HG03060 (cell line): ENCODE measurements around the gene LRRC26.

Experiments used
- ATAC-seq: cut with Tn5 transposase; IDR thresholded peaks from one replicate; pipeline ENCODE4 v1.9.1; 2021; ENCODE audit warnings: low read depth, moderate number of reproducible peaks; ENCODE audit not compliant: unreplicated experiment

Gene LRRC26

DNA sequence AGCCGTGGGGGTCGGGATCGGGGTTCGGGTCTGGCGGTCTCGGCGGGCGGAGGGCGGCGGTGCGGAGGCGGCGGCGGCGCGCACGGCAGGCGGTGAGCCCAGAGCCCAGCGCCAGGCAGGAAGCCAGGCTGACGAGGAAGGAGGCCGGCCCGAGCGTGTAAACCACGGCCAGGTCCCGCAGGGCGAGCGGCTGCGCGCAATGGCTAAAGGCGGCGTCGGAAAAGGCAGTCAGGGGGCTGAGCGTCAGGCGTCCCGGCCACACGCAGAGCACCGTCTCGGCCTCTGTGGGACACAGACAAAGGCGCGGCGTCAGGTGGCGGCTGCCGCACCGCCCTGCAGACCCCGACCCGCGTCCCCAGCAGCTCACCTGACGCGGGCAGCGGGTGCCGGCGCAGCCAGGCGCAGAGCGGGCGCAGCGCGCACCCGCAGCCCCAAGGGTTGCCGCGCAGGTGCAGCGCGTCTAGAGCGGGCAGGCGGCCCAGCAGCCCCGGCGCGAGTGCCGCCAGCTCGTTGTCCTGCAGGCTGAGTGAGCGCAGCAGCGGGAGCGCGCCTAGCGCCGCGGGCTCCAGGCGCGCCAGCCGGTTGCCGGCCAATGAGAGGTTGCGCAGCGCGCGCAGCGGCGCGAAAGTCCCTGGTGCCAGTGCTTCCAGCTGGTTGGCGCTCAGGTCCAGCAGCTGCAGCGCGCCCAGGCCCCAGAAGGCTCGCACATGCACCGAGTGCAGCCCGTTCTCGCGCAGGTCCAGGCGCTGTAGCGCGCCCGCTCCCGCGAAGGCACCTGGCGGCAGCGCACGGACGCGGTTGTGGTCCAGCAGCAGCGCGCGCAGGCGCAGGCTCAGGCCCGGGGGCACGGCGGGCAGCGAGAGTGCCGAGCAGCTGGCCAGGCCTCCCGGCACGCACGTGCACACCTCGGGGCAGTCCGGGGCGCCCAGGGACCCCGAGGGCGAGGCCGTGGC lies 671 bp downstream of the LRRC26 start:
- no peak for ATAC-seq

DNA sequence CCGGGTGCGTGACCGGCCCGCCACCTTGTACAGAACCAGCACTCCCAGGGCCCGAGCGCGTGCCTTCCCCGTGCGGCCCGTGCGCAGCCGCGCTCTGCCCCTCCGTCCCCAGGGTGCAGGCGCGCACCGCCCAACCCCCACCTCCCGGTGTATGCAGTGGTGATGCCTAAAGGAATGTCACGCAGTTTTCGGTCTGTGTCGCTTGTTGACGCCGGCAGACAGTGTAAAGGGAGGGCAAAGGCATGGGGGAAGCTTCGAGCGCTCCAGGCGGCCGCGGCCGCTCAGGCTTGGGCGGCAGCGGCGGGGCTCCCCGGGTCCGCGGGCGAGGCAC lies 1.3 kb downstream of the LRRC26 start:
- no peak for ATAC-seq

DNA sequence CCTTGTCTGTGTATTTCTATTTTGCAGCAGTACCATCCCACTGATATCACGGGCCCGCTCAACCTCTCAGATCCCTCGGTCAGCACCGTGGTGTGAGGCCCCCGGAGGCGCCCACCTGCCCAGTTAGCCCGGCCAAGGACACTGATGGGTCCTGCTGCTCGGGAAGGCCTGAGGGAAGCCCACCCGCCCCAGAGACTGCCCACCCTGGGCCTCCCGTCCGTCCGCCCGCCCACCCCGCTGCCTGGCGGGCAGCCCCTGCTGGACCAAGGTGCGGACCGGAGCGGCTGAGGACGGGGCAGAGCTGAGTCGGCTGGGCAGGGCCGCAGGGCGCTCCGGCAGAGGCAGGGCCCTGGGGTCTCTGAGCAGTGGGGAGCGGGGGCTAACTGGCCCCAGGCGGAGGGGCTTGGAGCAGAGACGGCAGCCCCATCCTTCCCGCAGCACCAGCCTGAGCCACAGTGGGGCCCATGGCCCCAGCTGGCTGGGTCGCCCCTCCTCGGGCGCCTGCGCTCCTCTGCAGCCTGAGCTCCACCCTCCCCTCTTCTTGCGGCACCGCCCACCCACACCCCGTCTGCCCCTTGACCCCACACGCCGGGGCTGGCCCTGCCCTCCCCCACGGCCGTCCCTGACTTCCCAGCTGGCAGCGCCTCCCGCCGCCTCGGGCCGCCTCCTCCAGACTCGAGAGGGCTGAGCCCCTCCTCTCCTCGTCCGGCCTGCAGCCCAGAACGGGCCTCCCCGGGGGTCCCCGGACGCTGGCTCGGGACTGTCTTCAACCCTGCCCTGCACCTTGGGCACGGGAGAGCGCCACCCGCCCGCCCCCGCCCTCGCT lies 1.9 kb downstream of the LRRC26 start:
- no peak for ATAC-seq

DNA sequence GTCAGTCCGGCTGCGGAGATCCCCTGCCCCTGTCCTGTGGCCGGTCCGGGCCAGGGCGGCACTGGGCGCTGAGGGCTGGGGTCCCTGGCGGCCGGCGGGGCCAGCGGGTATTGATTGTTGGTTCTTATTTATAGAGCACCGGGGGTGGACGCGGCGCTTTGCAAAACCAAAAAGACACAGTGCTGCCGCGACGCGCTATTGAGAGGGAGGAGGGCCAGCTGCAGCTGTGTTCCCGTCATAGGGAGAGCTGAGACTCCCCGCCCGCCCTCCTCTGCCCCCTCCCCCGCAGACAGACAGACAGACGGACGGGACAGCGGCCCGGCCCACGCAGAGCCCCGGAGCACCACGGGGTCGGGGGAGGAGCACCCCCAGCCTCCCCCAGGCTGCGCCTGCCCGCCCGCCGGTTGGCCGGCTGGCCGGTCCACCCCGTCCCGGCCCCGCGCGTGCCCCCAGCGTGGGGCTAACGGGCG lies 2.5 kb downstream of the LRRC26 start:
- no peak for ATAC-seq

DNA sequence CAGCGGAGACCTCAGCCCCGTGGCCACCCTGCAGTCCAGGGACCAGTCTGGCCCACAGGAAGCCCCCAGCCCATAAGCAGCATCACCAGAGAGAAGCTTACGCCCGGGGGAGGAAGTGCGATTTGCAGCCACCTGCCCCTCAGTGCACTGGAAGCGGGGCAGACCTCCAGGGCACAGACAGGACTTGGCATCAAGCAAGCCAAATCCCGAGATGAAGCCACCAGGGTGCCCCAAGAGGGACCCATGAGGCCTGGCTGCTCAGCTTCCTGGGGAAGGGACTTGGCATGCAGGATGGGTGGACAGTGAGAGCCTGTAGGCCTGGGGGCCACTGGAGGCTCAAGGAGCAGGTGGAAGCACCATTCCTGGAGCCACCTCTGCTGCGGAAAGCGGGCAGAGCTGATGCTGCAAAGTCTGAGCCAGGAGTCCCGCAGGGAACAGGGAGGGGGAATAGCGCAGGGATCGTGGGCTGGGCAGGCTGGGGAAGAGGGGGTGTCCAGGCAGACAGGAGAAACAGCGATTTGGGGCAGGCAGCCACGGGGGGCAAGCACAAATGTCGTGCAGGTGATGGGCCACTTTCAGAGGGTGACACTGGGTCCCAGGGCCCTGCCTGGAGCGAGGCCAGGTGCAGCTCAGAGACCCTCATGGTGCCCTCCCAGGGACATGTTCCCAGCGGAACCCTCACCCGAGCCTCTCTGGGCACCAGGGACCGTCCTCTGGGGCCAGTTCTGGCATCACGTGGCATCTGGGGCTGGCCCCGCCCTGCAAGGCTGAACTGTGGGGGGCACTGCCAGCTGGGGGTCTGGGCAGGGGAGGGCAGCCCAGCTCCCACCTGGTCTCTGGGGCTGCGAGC lies 3.2 kb downstream of the LRRC26 start:
- no peak for ATAC-seq

DNA sequence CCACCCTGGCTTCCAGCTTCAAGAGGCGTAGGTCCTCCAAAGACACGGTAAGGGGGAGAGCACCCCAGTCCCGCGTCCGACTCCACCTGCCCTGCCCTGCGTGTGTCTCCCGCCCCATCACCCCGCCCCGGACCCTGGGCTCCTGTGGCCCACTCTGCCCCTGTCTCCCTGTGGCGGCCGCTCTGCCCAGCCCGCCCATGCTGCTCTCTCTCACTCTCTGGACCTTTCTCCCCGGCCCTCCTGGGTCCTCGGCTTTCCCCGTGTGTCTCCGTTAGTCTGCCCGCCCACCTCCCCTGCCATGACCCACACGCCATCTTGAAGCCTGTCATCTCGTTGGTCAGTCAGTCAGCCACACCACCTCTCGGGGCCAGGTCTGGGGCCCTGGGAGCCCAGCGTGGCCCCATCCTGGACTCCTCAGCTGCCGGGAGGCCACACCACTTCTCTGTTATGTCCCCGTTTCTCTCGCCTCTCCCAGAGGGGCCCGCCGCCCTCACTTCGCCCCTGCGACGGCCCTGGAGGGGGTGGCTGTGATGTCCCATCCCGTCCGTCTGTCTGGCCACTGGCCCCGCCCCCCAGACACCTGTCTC lies 4.5 kb downstream of the LRRC26 start:
- no peak for ATAC-seq

DNA sequence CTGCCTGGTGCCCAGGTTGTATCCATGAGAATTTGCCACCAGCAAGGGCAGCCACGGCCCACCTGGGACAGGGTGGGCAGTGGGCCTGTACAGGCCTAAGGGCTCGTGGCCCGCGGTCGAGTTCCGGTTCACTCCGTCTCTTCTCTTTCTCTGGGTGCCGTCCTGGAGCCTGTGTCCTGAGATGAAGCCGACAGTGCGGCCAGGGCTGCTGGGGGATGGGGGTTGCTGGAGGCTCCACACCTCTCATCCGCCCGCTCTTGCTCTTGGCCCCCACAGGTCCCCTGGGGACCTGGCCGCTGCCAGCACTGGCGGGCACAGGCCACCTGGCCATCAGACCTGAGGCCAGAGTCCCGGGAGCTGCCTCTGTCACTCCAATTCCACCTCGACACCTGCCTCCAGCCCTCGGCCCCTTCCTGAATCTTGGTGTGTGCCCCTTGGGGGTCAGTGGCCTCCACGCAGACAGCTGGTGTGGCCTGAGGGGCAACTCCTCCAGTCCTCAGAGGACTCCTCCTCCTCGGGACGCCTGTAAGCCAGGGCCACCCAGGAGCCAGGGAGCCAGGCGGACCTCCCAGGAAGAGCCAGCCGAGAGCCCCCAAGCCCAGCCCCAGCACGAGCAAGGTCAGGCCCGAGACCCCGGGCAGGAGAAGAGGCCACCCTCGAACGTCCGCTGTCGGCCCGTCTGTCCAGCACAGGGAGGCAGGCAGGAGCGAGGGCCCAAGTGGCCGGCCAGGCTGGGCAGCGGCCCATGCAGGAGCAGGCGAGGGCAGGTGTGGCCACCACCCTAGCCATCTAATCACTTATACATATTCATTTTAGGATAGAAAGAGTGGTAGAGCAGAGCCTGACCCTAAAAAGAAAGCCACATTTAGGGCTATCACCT lies 5.2 kb downstream of the LRRC26 start:
- ATAC-seq, result no peak

DNA sequence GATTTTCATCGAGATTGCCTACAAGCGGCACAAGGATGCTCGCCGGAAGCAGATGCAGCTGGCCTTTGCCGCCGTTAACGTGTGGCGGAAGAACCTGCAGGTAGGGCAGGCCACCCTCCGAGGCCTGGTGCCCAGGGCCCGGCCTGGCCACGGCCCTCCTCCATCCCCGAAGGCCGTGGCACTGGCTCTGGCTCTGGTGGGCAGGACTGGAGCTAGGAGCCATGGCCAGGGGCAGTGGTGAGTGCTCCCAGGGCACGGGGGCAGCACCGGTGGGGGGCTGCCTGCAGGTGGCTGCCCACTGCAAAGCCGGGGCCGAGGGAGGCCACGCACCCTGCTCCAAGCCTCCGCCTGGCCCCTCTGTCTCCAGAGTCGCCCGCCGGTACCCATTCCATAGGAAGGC lies 6.0 kb downstream of the LRRC26 start:
- ATAC-seq, result no peak

DNA sequence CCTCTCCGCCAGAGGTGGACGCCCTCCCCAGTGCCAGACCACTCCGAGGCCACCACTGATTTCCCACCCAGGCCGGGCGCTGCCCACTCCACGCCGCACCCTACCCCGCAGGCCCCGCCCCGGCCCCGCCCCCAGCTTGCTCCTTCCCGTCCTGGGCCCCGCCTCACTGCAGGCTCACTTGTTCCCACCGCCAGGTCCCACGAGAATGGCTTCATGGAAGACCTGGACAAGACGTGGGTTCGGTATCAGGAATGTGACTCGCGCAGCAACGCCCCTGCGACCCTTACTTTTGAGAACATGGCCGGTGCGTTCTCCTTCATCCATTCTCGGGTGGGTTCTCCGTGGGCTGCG lies 6.5 kb downstream of the LRRC26 start:
- ATAC-seq, result no peak

DNA sequence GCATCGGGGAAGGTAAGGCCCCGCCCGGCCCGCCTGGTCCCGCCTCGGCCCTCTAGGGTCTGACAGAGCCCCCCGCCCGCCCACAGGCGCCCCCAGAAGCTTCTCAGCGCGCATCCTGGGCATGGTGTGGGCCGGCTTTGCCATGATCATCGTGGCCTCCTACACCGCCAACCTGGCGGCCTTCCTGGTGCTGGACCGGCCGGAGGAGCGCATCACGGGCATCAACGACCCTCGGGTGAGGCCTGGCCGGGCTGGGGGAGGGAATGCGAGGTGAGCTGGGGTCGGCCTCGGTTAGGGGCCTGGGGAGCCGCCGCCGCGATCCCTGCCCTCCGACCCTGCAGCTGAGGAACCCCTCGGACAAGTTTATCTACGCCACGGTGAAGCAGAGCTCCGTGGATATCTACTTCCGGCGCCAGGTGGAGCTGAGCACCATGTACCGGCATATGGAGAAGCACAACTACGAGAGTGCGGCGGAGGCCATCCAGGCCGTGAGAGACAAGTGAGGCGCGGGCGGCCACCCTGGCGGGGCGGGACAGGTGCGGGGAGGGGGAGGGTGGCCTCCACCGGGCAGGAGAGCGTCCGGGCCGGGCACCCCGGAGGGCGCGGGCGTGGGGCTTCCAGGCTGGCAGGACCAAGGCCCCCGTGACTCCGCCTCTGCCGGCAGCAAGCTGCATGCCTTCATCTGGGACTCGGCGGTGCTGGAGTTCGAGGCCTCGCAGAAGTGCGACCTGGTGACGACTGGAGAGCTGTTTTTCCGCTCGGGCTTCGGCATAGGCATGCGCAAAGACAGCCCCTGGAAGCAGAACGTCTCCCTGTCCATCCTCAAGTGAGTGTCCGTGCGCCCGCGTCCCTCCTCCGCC lies 7.1 kb downstream of the LRRC26 start:
- ATAC-seq, result no peak

DNA sequence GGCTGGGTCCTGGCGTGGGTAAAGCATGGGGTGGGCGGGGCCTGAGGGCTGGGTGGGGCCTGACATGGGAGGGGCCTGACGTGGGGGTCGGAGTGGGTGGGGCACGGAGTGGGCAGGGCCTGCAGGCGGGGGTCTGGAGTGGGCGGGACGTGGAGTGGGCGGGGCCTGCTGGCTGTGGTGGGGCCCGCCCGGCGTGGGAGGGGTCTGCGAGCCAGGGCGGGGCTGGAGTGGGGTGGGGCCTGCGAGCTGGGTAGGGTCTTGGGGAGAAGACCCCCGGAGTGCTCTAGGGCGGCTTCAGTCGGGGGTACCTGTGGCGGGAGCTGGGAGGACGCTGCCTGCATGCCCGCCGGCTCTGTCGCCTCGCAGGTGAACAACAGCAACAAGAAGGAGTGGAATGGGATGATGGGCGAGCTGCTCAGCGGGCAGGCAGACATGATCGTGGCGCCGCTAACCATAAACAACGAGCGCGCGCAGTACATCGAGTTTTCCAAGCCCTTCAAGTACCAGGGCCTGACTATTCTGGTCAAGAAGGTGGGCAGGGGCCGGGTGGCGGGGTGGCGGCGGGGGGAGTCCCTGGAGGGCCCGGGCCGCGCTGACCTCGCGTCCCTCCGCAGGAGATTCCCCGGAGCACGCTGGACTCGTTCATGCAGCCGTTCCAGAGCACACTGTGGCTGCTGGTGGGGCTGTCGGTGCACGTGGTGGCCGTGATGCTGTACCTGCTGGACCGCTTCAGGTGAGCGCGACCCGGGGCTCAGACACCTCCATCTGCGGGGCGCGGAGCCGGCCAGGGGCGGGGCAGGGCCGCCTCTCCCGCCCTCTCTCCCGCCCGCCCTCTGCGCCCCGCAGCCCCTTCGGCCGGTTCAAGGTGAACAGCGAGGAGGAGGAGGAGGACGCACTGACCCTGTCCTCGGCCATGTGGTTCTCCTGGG lies 8.0 kb downstream of the LRRC26 start:
- no peak for ATAC-seq

DNA sequence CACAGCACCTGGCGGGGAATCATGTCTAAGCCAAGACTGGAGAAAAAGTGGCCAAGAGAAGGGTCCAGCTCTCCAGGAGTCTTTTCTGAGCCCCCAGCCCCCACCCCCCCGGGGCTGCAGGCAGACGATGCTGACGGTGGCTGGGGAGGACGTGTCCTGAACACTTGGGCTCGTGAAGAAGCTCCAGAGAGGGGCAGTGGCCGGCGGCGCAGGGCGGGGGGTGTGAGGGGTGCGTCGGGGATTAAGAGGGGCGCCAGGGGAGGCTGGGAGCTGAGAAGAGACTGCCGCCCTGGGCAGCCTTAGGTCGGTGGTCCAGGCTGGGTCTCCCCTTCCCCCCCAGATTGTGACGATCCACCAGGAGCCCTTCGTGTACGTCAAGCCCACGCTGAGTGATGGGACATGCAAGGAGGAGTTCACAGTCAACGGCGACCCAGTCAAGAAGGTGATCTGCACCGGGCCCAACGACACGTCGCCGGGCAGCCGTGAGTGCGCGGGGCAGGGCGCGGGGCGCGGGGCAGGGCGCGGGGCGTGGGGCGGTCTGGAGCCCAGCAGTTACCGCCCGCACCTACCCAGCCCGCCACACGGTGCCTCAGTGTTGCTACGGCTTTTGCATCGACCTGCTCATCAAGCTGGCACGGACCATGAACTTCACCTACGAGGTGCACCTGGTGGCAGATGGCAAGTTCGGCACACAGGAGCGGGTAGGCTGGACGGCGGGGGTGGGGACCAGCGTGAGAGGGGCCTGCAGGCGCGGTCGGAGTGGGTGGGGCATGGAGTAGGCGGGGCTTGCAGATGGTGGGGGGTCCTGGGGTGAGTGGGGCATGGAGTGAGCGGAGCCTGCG lies 8.9 kb downstream of the LRRC26 start:
- no peak for ATAC-seq

DNA sequence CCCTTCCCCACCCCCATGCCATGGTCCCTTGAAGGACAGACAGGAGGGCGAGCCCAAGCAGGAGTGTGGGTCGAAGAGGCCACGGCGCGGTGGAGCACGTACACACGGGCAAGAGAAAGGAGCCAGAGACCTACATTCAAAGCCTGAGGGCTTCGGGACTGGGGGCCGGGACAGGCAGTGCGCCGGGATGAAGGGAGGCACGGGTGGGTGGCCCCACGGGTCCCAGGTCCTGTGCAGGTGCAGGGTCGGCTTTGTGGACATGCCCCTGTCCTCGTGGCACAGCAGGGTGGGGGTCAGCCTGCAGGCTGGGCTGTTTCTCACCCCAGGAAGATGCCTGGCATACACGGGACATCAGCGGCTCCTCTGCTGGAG lies 9.8 kb downstream of the LRRC26 start:
- ATAC-seq, result no peak

DNA sequence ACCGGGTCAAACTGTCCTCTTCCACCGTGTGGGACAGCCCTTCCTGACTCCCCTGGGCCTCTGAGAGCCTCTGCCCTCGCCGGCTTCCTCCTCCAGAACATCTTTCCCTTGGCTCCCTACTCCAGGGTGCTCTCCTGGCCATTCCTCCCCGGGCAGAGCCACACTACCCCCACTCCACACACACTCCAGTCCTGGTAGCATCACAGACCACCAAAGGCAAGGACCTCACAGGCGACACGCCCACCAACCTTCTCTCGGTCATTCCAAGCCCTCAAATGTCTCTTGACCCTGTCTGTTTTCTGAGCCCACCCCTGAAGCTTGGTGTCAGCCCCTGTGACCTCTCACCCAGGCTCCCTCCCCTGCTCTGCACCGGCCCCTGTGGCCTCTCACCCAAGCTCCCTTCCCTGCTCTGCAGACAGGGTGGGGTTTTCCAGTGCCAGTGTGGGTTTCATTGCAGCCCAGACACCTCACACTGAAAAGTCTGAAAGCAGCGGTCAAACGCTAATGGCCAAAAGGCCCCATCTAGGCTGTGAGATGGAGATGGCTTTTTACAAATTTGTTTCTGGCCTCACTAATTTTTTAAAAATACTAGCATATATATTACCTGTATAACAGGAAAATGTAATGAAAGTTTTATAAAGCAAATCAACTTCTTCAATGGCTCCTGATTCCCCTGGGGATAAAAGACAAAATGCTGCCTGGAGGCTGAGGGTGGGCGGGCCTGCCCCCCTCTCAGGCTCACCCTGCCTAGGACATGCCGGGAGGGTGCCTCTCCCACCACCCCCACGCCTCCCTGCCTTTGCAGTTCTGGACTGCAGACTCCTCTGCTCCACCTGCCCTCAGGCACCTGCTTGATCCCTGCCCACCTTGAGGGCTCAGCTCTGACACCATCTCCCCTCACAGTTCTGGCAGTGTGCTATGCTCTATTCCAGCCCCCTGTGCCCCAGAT lies 10.5 kb downstream of the LRRC26 start:
- ATAC-seq, result no peak

DNA sequence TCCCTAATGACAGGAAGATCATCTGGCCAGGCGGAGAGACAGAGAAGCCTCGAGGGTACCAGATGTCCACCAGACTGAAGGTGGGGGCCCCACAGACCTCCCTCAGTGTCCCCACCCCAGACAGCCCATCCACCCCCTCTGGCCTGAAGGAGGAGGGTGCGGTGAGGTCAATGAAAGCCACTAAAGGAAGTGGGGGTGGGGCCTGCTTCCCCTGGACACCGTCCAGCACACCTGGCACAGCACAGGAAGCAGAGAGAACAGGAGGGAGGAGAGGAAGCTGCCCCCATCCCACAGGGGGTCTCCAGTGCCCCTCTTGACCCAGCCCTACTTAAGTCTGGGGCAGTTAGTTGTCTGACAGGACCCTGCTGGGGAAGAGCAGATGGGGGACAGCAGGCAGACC lies 11.2 kb downstream of the LRRC26 start:
- no peak for ATAC-seq
